Fibroblast of villous mesenchyme (primary cell): ENCODE results near the gene APBA3. TPM values are rescaled to one million over a fixed set of nuclear protein-coding genes. Genes with fewer than 3 reads are reported as not detected.
"Not testable (repeated sequence)": the region's sequence is repeated elsewhere in the genome, so short reads cannot be mapped to it uniquely, and the experiment has no call there.

Experiments
- DNase-seq: peaks from one replicate; pipeline ENCODE4 v3.0.0-alpha.2; 2010; ENCODE audit warnings: low read depth
- H3K4me3 ChIP-seq: 2 replicates; pipeline ENCODE4 v1.5.1; 2011; ENCODE audit warnings: low read depth, mild to moderate bottlenecking, low read length
- CTCF ChIP-seq: IDR thresholded peaks from 2 replicates; pipeline ENCODE4 v1.5.1; 2012; ENCODE audit warnings: low read depth, mild to moderate bottlenecking, low read length; ENCODE audit not compliant: insufficient read depth
- total RNA-seq: library from RNA; depleted of rRNA; stranded (reverse); fragments of >200 nt; gene quantifications from 2 replicates; pipeline ENCODE4 v1.2.3, GENCODE V29; 2012

The APBA3 gene
- total RNA-seq, 1 donor, result 19.4 TPM

GRCh38 chr19:3766520-3766919 lies 5.0 kb upstream of the APBA3 start:
- H3K4me3 ChIP-seq, result no peak overlapping the region
- no peak for DNase-seq
- TF ChIP-seq CTCF, result no peak

GRCh38 chr19:3765757-3766156 lies 4.3 kb upstream of the APBA3 start:
- not testable (repeated sequence) for H3K4me3 ChIP-seq, DNase-seq

DNA sequence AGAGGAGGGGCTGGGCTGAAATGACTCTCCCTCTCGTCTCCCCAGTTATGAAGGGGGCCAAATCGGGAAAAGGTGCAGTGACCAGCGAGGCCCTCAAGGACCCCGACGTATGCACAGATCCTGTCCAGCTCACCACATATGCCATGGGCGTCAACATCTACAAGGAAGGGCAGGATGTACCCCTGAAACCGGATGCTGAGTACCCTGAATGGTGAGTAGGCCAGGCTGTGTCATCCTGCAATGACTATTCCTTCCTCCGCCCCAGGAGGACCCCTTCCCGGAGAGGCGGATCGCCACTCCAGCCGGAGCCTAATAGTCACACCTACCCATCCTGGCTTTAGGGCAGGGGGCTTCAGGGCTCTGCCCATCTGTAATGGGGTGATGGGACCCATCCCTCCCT lies 3.6 kb upstream of the APBA3 start:
- TF ChIP-seq CTCF, result no peak
- H3K4me3 ChIP-seq, result no peak overlapping the region
- DNase-seq, result no peak

- DNase-seq, result peak; percentile 100
- peak within 1 kb of the TSS; percentile 100 for H3K4me3 ChIP-seq
- TF ChIP-seq CTCF, result no peak
Measured at GRCh38 chr19:3762501-3763459, 1.3 kb upstream of the APBA3 start, which contains the start of gene MRPL54. Gene MRPL54, plus strand, starts transcription at chr19:3762682. Its CDS starts 19 bp downstream, at chr19:3762701.

GRCh38 chr19:3762130-3762473 lies 610 bp upstream of the APBA3 start:
- no peak for DNase-seq
- TF ChIP-seq CTCF, result no peak
- no peak overlapping the region for H3K4me3 ChIP-seq

GRCh38 chr19:3760871-3761361 lies 576 bp downstream of the APBA3 start:
- TF ChIP-seq CTCF, result no peak
- peak; percentile 16 for DNase-seq
- H3K4me3 ChIP-seq, result peak overlapping the region; percentile 100

- DNase-seq, result no peak
- no peak overlapping the region for H3K4me3 ChIP-seq
- no peak for TF ChIP-seq CTCF
Measured at GRCh38 chr19:3759482-3760254, 1.8 kb downstream of the APBA3 start.

- DNase-seq, H3K4me3 ChIP-seq: not testable (repeated sequence)
Measured at GRCh38 chr19:3758297-3758696, 3.2 kb downstream of the APBA3 start.

DNA sequence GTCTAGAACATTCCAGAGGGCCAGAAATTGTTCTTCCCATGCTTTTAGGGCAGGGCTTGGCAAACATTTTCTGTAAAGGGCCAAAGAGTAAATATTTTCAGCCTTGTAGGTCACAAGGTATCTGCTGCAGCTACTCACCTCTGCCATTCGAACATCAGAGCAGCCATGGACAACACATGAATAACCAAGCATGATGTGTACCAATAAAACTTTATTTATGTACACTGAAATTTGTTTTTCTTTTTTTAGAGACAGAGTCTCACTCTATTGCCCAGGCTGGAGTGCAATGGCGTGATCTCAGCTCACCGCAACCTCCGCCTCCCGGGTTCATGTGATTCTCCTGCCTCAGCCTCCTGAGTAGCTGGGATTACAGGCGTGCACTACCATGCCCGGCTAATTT lies 3.8 kb downstream of the APBA3 start:
- H3K4me3 ChIP-seq, DNase-seq: not testable (repeated sequence)
